HG03135 (cell line): Measurements from ENCODE around the gene TRAF6.

ENCODE experiments used
- ATAC-seq: cut with Tn5 transposase; IDR thresholded peaks from one replicate; pipeline ENCODE4 v1.9.1; 2021; ENCODE audit warnings: mild to moderate bottlenecking, moderate library complexity; ENCODE audit not compliant: unreplicated experiment

The TRAF6 gene

DNA sequence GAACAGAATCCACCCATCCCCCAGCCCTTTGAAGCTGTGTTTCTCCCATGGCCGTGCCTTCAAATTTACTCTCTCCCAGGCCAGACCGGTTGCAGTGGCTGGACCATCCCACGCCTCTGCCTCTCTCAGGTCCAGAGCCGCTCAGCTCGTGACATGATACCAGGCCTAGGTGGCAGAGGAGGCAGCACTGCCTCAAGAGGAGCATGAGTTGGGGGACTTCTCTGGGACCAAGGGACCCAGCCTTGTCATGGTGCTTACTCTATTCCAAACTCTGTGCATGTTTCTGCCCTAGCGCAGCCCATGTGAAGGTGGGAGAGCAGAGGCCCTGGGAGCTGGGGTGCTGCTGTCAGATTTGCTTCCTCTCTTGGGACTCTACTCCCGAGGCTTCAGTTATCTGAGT, 51.0 kb downstream of the TRAF6 start:
- no peak for ATAC-seq

DNA sequence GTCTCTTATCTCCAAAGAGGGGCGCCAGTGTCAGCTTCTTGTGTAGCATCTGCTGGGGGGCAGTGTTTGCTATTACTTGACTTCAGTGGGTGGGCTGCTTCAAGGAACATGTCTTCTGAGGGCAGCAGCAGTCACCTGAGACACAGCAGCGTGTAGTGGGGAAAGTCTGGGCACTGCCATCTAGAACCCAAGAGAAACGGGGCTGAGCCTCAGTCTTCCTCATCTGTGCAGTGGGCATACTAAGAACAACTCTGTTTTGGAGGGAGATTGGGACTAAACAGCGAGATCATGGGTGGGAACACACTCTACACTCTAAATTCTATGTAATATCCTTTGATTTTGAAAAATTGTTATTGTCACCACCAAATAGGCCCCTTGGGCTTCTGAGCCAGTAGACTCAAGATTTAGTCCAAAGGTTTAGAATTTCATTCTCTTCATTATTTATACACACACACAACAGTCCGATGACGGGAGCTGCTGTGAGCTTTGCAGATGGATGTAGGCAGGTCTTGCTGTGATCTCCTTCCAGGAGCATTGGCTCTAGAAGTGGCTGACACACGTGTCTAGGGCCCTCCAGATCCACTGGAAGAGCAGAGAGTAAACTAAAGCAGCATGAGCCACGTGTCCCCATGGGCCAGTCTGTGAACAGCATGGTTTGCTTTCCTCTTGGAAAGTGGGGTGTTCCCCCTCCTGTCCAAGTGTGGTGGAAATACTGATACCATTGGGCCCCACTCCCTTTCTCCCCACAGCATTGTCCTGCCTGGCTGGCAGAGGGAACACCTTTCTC, 51.8 kb downstream of the TRAF6 start:
- ATAC-seq, result no peak

DNA sequence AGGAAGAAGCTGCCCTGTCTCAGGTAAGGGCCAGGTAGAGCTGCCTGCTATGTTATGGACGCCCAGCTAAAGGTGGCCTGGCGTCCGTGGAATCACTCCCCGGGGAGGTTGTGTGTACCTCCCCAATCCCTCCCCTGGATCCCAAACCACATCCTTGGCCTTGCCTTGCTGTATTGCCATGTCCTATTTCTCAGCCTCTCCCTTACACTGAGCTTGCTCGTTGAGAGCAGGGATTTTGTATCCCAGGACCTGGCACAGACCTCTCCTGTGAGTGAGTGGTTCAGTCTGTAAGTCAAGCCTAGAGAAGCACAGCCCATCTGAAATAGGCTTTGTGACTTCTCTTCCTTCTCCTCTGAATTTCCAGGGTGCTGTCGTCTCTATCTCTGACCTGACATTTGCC, 53.9 kb downstream of the TRAF6 start:
- ATAC-seq, result no peak

DNA sequence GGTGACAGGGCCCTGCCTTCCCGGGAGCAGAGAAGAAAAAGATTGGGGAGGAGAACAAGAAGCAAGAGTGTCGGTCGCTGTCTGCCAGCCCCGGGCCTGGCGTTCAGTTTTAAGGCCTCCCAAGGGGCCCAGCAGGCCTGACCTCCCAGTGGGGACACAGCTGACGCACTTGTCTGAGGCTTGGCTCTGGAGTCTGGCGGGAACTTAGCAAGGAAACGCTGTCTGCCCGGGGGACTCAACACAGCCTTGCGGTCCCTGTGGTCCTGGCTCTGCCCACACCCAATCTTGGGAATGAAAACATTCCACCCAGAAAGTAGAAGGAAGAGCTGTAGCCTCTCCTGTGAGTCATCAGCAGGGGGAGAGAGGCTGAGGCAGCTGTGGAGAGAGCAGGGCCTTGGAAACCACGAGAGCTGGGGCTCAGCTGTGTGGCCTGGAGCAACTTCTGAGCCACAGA, 54.4 kb downstream of the TRAF6 start:
- ATAC-seq, result no peak

DNA sequence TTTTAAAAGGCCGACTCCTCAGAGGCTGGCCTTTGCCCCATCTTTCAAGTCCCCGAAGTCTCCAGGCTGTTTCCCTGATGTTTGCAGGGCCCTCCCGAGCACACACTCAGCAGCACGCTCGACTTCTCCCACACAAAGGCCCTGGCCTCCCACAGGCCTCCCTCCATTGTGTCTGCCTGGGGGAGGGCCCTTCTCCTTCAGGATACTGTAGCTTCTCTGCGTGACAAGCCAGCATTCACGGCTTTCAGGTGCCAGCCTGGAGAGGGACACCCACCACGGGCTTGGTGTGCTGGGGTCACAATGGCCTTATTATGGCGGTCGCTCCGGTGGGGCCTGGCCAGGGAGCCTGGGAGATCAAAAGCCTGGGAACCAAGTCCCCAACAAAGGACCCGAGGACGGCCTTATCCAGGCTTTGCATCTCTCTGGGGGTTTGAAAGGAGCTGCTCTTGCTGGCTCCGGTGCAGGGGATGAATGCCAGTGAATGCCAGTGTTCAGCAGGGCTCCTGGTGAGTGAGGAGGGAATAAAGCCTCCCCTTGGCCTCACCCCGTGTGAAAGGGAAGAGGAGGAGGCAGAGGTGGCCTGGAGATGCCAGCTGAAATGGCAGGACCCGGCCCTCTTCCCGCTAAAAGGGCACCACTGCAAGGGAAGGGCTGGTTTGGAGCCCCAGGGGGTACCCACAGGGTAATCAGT, 55.0 kb downstream of the TRAF6 start:
- ATAC-seq, result no peak

DNA sequence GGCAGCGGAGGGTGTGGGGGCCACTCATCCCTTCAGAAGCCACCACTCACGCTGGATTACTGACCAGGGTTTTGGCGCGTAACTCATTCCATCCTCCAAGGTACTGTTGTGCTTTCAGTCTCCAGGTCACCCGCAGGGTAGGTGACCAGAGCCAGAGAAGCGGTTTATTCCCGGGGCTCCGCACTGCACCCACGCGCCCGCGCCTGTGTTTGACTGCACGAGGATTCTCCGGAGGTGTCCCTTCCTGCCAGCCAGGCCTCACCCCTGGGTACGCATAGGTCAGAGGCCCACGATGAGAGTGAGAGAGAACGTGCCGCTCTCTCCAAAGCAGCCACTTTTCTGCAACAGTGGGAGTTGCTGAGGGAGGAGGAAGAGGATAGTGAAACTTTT, 55.5 kb downstream of the TRAF6 start:
- ATAC-seq, result no peak

DNA sequence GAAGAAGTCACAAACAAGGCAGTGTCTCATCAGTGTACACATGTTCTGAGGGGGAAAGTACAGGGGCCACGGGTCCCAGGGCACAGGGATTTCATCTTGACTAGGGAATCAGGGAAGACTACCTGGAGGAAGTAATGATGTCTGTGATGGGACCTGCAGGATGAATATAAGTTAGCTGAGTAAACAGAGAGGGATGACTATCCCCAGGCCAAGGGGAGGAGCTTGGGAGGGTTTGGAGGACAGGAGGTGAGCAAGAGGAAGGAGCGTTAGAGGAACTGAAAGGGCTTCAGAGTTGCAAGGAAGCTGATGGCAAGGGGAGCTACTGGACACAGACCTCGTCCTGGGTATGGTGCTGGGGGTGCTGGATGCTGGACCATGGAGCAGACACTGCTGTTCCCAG, 56.4 kb downstream of the TRAF6 start:
- ATAC-seq, result no peak

DNA sequence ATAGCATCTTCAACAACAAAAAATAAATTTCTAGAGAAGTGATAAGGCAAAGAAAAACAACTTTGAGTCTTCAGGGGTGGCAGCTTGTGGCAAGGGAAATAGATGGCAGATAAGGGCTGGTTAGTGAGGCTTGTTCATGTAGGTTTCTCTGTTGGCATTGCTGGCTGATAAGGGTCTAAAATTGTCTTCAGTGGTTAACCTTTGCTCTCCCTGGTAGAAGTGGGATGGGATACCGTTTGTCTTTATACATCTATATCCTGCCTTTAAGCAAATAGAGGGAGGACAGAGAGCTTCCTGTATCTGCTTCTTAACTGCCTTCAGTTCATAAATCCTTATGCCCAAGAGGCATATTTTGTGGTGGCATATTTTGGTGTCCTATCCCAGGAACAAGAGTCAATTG, 57.1 kb downstream of the TRAF6 start:
- no peak for ATAC-seq

DNA sequence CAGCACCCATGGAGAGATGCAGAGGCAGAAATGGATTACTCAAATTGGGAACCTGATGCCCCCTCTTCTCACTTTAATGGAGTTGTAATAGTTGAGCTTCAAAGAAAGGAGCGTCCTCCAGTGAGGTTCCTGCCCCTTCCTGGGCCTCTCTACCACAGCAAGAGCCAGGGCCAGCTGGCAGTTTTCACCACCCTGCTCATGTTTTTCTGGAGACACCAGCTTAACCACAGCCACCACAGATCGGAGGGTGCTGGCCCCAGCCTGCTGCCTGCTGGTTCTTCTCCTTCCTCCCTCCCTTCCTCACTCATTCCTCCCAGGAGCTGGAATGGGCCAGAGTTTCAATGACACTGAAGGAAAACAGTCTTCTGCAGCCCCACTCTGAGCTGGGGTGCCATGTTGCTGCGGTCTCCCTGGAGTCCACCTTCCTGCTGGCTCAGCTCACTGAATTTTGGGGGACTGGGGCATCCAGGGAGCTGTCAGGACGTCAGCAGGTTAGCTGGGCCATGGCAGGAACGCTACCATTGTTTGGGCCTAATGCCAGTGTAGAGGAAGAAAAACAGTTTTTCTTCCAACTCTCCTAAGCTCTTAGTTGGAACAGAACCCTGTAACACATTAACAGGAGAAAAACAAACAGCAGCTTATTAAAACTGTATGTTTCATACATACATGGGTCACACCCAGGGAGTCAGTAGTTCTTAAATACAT, 57.7 kb downstream of the TRAF6 start:
- ATAC-seq, result no peak

DNA sequence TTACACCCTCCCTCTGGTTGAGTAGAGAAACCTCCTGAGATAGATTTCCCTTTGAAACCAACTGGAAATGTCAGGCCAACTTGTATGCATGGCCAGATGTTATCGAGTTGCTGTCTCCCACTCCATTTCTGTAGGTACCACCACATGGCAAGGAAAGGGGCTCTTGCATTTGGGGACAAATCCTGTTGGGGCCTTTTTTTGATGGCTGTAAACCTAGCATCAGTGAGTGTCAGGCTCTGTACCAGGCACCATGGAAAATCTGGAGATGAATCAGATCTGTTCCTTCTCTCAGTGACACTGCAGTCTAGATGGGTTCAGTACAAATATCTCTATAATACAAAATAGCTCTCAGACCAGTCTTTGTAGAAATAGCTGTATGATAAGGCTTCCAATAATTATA, 58.4 kb downstream of the TRAF6 start:
- no peak for ATAC-seq

DNA sequence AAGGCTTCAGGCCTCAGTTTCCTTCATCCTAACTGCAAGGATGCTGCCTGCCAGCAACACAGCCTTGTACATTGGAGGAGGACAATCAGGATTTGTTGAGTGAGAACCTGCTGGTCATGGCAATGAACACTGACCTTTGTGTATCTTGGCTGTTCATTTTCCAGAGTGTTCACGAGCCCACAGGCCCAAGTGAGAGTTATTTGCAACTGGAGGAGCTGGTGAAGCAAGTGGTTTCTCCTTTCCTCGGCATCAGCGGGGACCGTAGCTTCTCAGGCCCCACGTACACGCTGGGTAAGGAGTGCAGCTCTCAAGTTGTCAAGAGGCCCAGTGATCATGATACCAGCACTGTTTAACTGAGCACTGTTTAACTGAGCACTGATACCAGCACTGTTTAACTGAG, 59.0 kb downstream of the TRAF6 start:
- ATAC-seq, result no peak

DNA sequence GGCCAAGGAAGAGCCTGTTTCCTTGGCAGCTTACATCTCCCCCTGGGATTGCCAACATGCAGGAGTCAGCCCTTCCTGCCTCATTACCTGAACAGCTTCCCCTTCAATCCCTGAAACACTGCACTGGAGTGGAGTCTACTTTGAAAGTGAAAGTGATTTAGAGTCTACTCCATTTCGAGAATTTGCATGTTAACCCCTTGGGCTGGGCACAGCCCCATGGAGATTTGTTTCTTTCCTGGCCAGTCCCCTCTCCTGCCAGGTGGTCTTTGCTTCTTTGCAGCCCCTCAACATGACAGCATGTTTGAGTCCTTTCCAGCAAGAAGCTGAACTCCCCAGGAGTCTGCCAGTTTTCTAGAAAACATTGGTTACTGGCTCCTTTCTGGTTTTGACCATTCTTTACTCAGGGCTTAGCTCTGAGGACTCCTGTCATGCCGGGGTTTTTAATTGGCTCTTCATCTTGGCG, 59.9 kb downstream of the TRAF6 start:
- peak; percentile 76 for ATAC-seq

DNA sequence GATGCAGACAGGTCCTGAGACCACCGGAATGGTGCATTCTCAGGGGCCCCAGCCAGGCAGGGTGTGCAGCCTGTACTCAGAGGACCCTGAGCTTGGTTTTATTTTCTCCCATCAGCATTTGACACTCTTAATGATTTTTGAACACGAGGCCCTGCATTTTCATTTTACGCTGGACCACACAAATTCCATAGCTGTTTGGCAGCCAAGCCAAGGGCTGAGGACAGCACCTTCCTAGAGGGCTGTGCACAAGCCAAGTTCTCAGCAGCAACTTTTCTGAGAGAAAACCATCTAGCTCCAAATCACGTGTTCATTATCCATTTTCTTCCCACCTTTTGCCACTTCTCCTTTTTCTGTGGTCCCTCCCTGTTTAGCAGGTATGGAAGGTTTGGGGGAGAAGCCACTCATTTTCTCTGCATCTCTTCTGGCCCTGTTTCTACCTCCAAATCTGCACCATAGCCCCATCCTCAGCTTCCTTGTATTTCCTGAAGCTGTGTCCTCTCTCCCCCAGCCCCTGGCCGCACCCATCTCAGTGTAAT, 60.4 kb downstream of the TRAF6 start:
- no peak for ATAC-seq

DNA sequence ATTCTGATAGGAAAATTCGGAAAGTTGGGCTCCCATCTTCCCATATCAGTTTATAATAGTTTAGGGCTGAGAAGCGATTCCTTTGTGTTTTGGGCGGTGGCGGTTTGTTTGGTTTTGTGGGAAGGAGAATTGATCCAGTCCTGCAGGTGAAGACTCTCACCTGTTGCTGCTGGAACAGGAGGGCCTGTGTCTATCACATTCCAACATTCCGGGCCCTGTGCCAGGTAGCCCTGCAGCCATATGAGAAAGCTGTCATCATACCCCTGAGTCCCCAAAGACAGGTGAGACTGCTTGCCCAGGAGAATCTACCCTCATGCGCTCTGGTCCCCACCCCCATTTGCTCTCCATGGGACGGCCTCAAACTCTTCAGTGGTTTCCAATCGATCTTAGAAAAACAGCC, 62.1 kb downstream of the TRAF6 start:
- no peak for ATAC-seq

DNA sequence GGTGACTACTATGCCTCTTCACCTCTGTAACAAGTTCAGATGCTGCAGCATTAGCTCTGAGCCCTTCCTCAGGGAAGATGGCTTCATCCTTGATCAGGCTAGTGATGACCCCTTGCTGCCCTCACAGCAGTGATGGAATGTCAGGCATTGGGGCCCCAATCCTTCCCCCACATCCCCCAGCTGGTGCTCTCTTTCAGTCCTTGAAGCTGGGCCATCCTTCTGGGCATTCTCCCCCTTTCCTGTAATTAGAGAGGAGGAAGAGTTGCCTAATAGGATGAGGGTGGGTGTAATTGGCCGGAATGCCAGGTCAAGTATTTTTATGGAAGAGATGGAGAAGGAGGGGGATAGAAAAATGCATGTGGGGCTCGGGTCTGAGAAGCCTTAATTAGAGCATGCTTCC, 62.6 kb downstream of the TRAF6 start:
- no peak for ATAC-seq

DNA sequence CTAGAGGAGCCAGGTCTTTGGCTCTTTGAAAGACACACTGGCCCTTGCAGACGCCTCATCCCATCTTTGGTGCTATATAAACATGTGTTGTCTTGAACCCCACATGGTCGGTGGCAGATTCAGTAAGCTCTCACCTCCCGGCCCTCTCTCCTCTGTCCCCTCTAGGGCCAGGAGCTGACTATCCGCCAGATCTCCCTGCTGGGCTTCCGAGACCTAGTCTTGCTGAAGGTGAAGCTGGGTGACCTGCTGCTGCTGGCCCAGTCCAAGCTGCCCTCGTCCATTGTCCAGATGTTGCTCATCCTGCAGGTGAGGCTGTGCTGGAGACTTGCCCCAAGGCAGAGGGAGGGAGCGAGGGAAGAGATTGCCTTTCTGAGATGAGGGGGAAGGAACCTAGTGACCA, 63.9 kb downstream of the TRAF6 start:
- no peak for ATAC-seq

DNA sequence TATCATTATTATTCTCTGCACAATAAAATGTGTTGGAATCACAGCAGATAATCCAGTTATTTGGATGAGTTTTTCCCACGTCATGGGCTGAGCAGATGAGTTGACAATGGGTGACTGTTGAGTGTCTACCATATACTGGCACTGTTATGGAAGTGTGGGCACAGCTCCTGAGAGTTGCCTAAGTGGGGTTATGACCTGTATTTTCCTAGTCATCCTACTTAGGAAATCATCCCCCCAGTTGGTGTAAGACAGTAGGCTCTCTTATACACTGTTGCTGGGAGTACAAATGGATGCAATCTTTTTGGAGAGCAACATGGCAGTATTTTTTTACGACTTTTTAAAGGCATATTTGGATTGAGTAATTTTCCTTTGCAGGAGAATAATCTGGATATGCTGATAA, 66.4 kb downstream of the TRAF6 start:
- no peak for ATAC-seq

DNA sequence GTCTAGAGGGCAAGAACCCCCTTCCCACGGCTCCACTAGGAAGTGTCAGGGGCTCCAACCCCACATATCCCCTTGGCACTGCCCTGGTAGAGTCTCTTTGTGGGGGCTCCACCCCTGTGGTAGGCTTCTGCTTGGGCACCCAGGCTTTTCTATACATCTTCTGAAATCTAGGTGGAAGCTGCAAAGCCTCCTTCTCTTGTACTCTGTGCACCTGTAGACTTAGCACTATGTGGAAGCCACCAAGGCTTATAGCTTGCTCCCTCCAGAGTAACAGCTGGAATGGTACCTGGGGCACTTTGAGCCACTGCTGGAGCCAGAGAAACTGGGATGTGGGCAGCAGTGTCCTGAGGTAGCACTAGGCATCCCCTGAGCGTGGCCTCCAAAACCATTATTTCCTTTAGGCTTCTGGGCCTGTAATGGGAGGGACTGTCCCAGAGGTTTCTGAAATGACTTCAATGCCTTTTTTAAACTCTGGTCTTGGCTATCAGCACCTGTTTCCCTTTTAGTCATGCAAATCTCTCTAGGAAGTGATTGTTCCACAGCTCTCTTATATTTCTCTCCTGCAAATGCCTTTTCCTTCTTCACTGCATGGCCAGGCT, 68.4 kb downstream of the TRAF6 start:
- peak; percentile 82 for ATAC-seq

DNA sequence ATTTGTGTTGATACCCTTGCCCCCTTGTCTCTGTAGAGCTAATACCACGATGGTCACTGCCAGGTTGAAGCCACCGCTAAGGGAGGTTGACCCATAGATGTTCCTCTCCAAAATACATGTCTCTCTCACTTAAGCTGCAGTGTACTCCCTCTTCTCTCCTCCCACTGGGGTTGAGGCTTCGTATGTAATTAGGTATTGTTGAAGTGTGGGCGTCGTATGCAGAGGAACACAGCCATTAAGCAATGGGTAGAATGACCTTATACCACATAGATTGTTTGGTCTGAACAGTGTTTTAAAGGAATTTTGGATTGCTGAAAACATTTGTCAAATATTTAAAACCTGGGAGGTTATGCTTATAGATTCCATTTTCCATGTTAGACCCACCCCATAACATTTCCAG, 71.9 kb downstream of the TRAF6 start:
- no peak for ATAC-seq

DNA sequence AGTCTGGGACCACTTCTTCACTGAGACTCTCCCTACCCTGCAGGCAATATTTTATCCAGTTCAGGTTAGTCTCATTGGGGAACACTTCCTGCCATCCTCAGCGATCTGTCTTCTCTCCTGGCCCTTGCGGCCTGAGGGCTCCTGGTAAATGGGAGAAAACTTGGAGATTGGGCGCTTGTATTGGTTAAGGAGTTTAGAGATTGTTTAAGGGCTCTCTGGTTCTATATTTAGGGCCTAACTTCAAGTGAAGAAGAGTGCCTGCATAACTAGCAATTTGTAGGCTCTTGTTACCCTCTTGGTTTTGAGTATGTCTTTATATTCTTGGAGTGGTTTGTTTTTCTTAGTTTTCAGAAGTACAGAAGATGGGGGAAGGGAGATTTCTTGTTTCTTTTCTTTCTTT, 72.7 kb downstream of the TRAF6 start:
- no peak for ATAC-seq
